GM18507 (cell line): ENCODE measurements around the gene TIMM23.

Experiments
- DNase-seq: peaks from one replicate; pipeline ENCODE4 v3.0.0; 2011; ENCODE audit warnings: low read depth; ENCODE audit not compliant: insufficient read length; ENCODE audit errors: extremely low spot score
- FAIRE-seq: peaks from 2 replicates; lab custom pipeline; 2011; peaks lifted over from hg19 to GRCh38; lab: Jason Lieb, UNC

The TIMM23 gene

GRCh38 chr10:46018453-46019176 is 46.3 kb downstream of the TIMM23 start:
- FAIRE-seq (no peak), DNase-seq (no peak)

- FAIRE-seq (no peak), DNase-seq (no peak)
Measured at GRCh38 chr10:46019177-46019528, 46.9 kb downstream of the TIMM23 start.

GRCh38 chr10:46019569-46020343 is 47.5 kb downstream of the TIMM23 start:
- DNase-seq: no peak
- FAIRE-seq: no peak

GRCh38 chr10:46020344-46020657 is 48.0 kb downstream of the TIMM23 start:
- FAIRE-seq (no peak), DNase-seq (no peak)

GRCh38 chr10:46022978-46023702 is 50.9 kb downstream of the TIMM23 start:
- FAIRE-seq (no peak), DNase-seq (peak; percentile 53)

GRCh38 chr10:46024948-46025347 is 52.7 kb downstream of the TIMM23 start:
- no peak for FAIRE-seq
- DNase-seq: no peak

- no peak for FAIRE-seq
- DNase-seq: no peak
Measured at GRCh38 chr10:46025406-46025805, 53.1 kb downstream of the TIMM23 start.

- FAIRE-seq (no peak), DNase-seq (no peak)
Measured at GRCh38 chr10:46026106-46026505, 53.8 kb downstream of the TIMM23 start.

GRCh38 chr10:46028584-46029460 is 56.5 kb downstream of the TIMM23 start:
- DNase-seq (no peak), FAIRE-seq (no peak)

GRCh38 chr10:46029461-46030030 is 57.3 kb downstream of the TIMM23 start:
- DNase-seq (no peak), FAIRE-seq (no peak)

GRCh38 chr10:46030091-46030937 is 58.0 kb downstream of the TIMM23 start, which contains the start of gene NCOA4:
TSS of gene NCOA4 (minus strand) at chr10:46030623. CDS start at chr10:46016680, 13,943 bp downstream.
- DNase-seq (peak; percentile 99), FAIRE-seq (no peak)

- FAIRE-seq: no peak
- DNase-seq: no peak
Measured at GRCh38 chr10:46031648-46032532, 59.6 kb downstream of the TIMM23 start.

GRCh38 chr10:46033602-46034011 is 61.3 kb downstream of the TIMM23 start:
- FAIRE-seq: no peak
- DNase-seq: no peak

- FAIRE-seq: no peak
- no peak for DNase-seq
Measured at GRCh38 chr10:46035923-46036849, 63.9 kb downstream of the TIMM23 start.

- no peak for FAIRE-seq
- DNase-seq: no peak
Measured at GRCh38 chr10:46037107-46037825, 65.0 kb downstream of the TIMM23 start.

GRCh38 chr10:46040004-46040403 is 67.7 kb downstream of the TIMM23 start:
- no peak for DNase-seq
- no peak for FAIRE-seq
